HG03342 (cell line): Measurements from ENCODE around the gene S100A11.

Experiments used
- ATAC-seq: cut with Tn5 transposase; IDR thresholded peaks from one replicate; pipeline ENCODE4 v1.9.1; 2021; ENCODE audit warnings: mild to moderate bottlenecking, moderate library complexity; ENCODE audit not compliant: unreplicated experiment

S100A11 gene

DNA sequence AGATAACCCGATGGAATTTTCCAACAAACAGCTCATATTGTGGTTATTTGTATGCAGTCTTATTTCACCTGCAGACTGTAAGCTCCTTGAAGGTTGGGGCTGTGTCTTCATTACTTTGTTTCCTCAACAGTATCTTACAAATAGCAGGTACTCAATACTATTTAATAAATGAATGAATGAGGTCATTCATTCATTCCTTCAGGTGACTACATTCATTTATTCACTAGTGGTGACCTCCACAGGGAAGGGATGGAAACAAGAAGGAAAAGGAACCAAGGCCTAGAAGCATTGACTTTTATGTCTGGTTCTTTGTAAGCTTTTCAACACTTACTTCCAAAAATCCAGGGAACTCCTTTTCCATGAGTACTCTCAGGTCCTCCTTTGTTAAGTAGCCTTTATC is 51.0 kb downstream of the S100A11 start:
- no peak for ATAC-seq

DNA sequence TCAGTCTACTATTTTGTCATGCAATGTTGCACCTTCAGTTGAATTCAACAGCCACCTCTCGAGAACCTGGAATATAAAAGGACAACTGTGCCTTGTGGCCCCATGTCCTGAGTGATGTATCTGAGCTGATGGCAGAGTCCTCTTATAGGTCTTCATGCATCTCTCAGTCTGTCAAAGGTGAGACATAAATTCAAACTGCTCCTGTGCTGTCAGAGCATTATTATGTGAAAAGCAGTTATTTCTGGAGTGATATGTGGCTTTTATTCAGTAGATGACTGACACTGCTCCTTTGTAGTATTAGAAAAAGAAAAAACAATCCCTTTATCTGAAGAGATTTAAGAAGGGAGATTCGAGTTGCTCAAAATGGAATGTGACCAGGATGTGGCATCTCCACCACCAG is 51.5 kb downstream of the S100A11 start:
- ATAC-seq, result no peak

DNA sequence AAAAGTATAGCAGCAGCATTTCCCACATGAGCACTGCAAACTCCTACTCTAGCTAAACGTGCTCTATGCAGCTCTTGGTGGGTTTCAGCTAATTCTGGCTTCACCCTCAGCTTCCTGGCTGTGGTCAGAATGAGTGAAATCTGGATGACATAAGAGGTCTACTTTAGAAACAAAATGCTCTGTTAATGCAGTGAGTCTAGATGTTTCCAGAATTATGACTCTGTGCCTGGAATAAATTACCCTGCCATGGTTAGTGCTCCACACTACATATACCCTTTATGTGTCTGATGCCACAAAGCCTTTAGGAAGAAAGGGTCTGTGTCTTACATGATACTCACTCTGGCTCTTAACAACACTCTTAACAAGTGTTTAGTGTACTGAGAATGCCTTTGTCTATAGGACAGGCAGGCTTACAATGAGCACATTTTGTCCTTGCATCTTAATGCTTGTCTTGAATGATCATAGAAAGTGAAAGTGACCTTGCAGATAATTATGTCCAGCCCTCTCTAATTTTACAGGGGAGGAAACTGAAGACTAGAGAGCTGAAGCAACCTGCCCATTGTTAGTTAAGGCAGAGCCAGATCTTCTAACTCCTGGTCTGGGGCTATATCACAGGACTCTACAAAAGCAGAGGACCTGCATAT is 52.4 kb downstream of the S100A11 start:
- ATAC-seq, result peak; percentile 76
